Loucy (cell line): ENCODE data around the gene PPP6R1.

Experiments used
- H2AFZ ChIP-seq: fragments of 200-600 bp; sonication (generic); 2 replicates; pipeline ENCODE4 v1.6.0; 2016; ENCODE audit warnings: antibody characterized with exemption, mild to moderate bottlenecking, low read length, moderate library complexity
- H3F3A ChIP-seq: fragments of 200-600 bp; 2 replicates; pipeline ENCODE4 v1.6.0; 2016; ENCODE audit warnings: antibody characterized with exemption, low read depth, mild to moderate bottlenecking
- H3K27me3 ChIP-seq: fragments of 200-600 bp; sonication (generic); 2 replicates; pipeline ENCODE4 v1.6.1; 2014; ENCODE audit warnings: low read length, mild to moderate bottlenecking; ENCODE audit not compliant: insufficient read depth, poor library complexity, severe bottlenecking
- H3K36me3 ChIP-seq: fragments of 200-600 bp; sonication (generic); 2 replicates; pipeline ENCODE4 v1.6.1; 2016; ENCODE audit warnings: low read length; ENCODE audit not compliant: insufficient read depth
- H3K4me1 ChIP-seq: fragments of 200-600 bp; sonication (generic); 2 replicates; pipeline ENCODE4 v1.5.1; 2014; ENCODE audit warnings: low read length, mild to moderate bottlenecking; ENCODE audit not compliant: insufficient read depth, poor library complexity, severe bottlenecking
- H3K4me2 ChIP-seq: fragments of 200-600 bp; sonication (generic); 2 replicates; pipeline ENCODE4 v1.6.0; 2014; ENCODE audit warnings: antibody characterized with exemption, low read length, low read depth, mild to moderate bottlenecking; ENCODE audit not compliant: poor library complexity, severe bottlenecking
- H3K4me3 ChIP-seq: fragments of 200-600 bp; sonication (generic); 2 replicates; pipeline ENCODE4 v1.5.1; 2014; ENCODE audit warnings: low read length, mild to moderate bottlenecking, mixed read lengths; ENCODE audit not compliant: poor library complexity, severe bottlenecking
- H3K79me2 ChIP-seq: fragments of 200-600 bp; sonication (generic); 2 replicates; pipeline ENCODE4 v1.6.1; 2014; ENCODE audit warnings: low read length; ENCODE audit not compliant: insufficient read depth
- H3K9ac ChIP-seq: fragments of 200-600 bp; sonication (generic); 2 replicates; pipeline ENCODE4 v1.6.0; 2014; ENCODE audit warnings: mild to moderate bottlenecking, low read depth, low read length, moderate library complexity; ENCODE audit not compliant: poor library complexity, severe bottlenecking
- H3K9me2 ChIP-seq: fragments of 200-600 bp; sonication (generic); replicated peaks from 2 replicates; pipeline ENCODE4 v1.6.1; 2016; ENCODE audit warnings: low read depth, low read length, mixed read lengths
- H3K9me3 ChIP-seq: fragments of 200-600 bp; sonication (generic); 2 replicates; pipeline ENCODE4 v1.6.1; 2014; ENCODE audit warnings: mild to moderate bottlenecking, antibody characterized with exemption, low read length, low read depth; ENCODE audit not compliant: insufficient read depth
- H4K20me1 ChIP-seq: fragments of 200-600 bp; sonication (generic); 2 replicates; pipeline ENCODE4 v1.6.0; 2014; ENCODE audit warnings: antibody characterized with exemption, low read length, mild to moderate bottlenecking; ENCODE audit not compliant: insufficient read depth, poor library complexity, severe bottlenecking
- EZH2phosphoT487 ChIP-seq: fragments of 200-600 bp; IDR thresholded peaks from 2 replicates; pipeline ENCODE4 v1.6.1; 2018; ENCODE audit warnings: antibody characterized with exemption, mild to moderate bottlenecking, moderate library complexity, borderline replicate concordance
- TF ChIP-seq, protein P1 (sequence below): fragments of 200-600 bp; sonication (generic); conservative IDR thresholded peaks from 2 replicates; pipeline ENCODE4 v1.5.1; 2014; ENCODE audit warnings: mild to moderate bottlenecking, antibody characterized with exemption, low read length

PPP6R1 gene

DNA sequence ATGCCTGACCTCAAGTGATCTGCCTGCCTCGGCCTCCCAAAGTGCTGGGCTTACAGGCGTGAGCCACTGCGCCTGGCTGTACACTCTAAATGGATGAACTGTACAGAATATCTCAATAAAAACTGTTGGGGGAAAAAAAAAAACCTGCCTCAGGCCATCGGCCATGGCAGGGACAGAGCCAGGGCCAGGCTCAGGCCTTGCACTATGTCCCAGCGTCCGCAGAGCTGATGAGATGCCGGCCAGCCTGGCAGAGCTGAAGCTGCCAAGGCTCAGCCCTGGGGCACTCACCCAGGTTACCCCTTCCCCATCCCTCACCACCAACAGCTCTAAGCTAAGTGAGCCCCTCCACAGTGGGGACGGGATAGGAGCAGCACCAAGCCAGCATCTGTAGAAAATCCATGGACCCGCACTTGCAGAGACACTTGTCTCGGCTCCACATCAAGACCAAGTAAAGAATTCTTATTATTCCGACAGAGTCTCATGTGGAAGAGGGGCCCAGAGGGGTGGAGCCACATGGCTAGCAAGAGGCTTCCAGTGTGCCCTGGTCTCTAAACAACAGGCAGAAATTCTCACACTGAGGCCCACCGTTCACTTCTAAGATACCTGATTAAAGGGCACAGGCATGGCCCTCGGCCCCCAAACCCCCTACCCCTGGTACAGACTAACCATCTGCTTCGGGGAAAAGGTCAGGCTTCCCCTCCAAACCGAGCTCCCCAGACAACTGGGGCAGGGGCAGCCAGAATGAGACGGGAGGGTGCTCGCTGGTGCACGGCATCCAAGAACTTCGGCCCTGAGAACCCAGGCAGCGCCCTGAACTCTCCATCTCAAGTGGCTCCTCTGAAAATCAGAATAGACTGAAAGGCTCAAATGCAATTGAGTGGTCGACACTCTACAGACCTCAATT, 5.8 kb downstream of the PPP6R1 start:
- Histone ChIP-seq H3K4me1 (peaks cover 70% of the 10 kb centered on the region), H3K27me3 (no peaks in the 10 kb centered on the region)

GRCh38 chr19:55251341-55252081, 7.3 kb downstream of the PPP6R1 start:
- H3K4me2 ChIP-seq: peak overlapping the region; percentile 97
- no peaks in the 10 kb centered on the region for H3K27me3 ChIP-seq
- H3K4me1 ChIP-seq: peaks cover 72% of the 10 kb centered on the region
- H3F3A ChIP-seq: peaks cover 25% of the 10 kb centered on the region
- no peaks in the 10 kb centered on the region for H3K9me3 ChIP-seq
- H4K20me1 ChIP-seq: peaks cover 63% of the 10 kb centered on the region
- peaks cover 44% of the 10 kb centered on the region; the same call in 1 of the 2 replicates for H3K36me3 ChIP-seq
- TF ChIP-seq, protein P1, sequence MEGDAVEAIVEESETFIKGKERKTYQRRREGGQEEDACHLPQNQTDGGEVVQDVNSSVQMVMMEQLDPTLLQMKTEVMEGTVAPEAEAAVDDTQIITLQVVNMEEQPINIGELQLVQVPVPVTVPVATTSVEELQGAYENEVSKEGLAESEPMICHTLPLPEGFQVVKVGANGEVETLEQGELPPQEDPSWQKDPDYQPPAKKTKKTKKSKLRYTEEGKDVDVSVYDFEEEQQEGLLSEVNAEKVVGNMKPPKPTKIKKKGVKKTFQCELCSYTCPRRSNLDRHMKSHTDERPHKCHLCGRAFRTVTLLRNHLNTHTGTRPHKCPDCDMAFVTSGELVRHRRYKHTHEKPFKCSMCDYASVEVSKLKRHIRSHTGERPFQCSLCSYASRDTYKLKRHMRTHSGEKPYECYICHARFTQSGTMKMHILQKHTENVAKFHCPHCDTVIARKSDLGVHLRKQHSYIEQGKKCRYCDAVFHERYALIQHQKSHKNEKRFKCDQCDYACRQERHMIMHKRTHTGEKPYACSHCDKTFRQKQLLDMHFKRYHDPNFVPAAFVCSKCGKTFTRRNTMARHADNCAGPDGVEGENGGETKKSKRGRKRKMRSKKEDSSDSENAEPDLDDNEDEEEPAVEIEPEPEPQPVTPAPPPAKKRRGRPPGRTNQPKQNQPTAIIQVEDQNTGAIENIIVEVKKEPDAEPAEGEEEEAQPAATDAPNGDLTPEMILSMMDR: no peak
- no peak for TF ChIP-seq EZH2phosphoT487
- no peak overlapping the region for H2AFZ ChIP-seq
- no peaks in the 10 kb centered on the region for H3K9me2 ChIP-seq
- H3K4me3 ChIP-seq: peak overlapping the region; percentile 89
- H3K9ac ChIP-seq: peak overlapping the region; percentile 100
- H3K79me2 ChIP-seq: peaks cover 95% of the 10 kb centered on the region

More for the DNA sequence above, 5.8 kb downstream of the PPP6R1 start:
- Histone ChIP-seq H3K4me2 (peak overlapping the region; percentile 97), H3K9ac (peak overlapping the region; percentile 100), H2AFZ (no peak overlapping the region), H3K9me2 (no peaks in the 10 kb centered on the region), H3K4me3 (peak overlapping the region; percentile 89), H3K79me2 (peaks cover 95% of the 10 kb centered on the region), H3F3A (peaks cover 25% of the 10 kb centered on the region), H4K20me1 (peaks cover 63% of the 10 kb centered on the region), H3K36me3 (peaks cover 29% of the 10 kb centered on the region; the same call in 1 of the 2 replicates), H3K9me3 (no peaks in the 10 kb centered on the region)
- TF ChIP-seq EZH2phosphoT487: no peak
- TF ChIP-seq, protein P1: no peak

GRCh38 chr19:55250262-55251036, 8.4 kb downstream of the PPP6R1 start:
- Histone ChIP-seq H3K9me3 (no peaks in the 10 kb centered on the region), H3K9me2 (no peaks in the 10 kb centered on the region), H3K79me2 (peaks cover 95% of the 10 kb centered on the region), H3K4me3 (peak overlapping the region; percentile 89), H3K27me3 (no peaks in the 10 kb centered on the region), H3K4me2 (peak overlapping the region; percentile 97), H2AFZ (no peak overlapping the region), H3K36me3 (peaks cover 55% of the 10 kb centered on the region; the same call in 1 of the 2 replicates), H3K9ac (peak overlapping the region; percentile 100), H4K20me1 (peaks cover 64% of the 10 kb centered on the region), H3F3A (peaks cover 25% of the 10 kb centered on the region), H3K4me1 (peaks cover 67% of the 10 kb centered on the region)
- TF ChIP-seq, protein P1: no peak
- TF ChIP-seq EZH2phosphoT487: no peak
